Right cardiac atrium (tissue), 5 donors: Measurements from ENCODE around the gene MRPS18C. TPM values are rescaled to one million over a fixed set of nuclear protein-coding genes. Genes with fewer than 3 reads are reported as not detected.

Experiments
- ATAC-seq, 2 donors: fragments of 200-7000 bp; cut with Tn5 transposase; one replicate each; pipeline versions ENCODE4 v1.8.0 to v1.9.1; 2020; ENCODE audit warnings: moderate library complexity in 2 of 2, mild to moderate bottlenecking in 1 of 2
- DNase-seq, 3 donors: peaks; one replicate each; pipeline ENCODE4 v3.0.0-alpha.2; 2020
- H3K27ac ChIP-seq: one replicate; pipeline ENCODE4 v1.5.1; 2013; ENCODE audit warnings: mild to moderate bottlenecking, low read length, control low read depth, moderate library complexity
- H3K27me3 ChIP-seq: one replicate; pipeline ENCODE4 v1.6.1; 2013; ENCODE audit not compliant: control insufficient read depth, insufficient read depth
- H3K4me1 ChIP-seq: one replicate; pipeline ENCODE4 v1.6.1; 2013; ENCODE audit warnings: low read length; ENCODE audit not compliant: control insufficient read depth, insufficient read depth
- H3K4me3 ChIP-seq: one replicate; pipeline ENCODE4 v1.5.1; 2013; ENCODE audit warnings: low read length, control low read depth
- H3K9me3 ChIP-seq: one replicate; pipeline ENCODE4 v1.6.1; 2013; ENCODE audit warnings: low read length; ENCODE audit not compliant: control insufficient read depth
- WGBS: extraction: QIAGEN DNeasy Blood & Tissue Kit; methylation state at CpG from one replicate; pipeline ENCODE4 v1.1.7; 2013; 5-methylcytosine and 5-hydroxymethylcytosine counted together
- intact Hi-C, 4 donors: fragments of 100-400 bp; cut with DNase I; formaldehyde crosslinking; loops; one replicate each; pipeline versions ENCODE4 v1.11.0 to v1.14.0; 2022 to 2023
- long read RNA-seq, 4 donors: library from polyadenylated mRNA; unstranded; transcript quantifications; one replicate each; pipeline ENCODE4 v2.0.0, GENCODE V29; 2020 to 2021
- polyA plus RNA-seq: library from polyadenylated mRNA; stranded (reverse); fragments of 200-250 nt; gene quantifications from one replicate; pipeline ENCODE4 v1.2.3, GENCODE V29; 2013
- total RNA-seq, 4 donors: library from RNA; stranded (reverse); fragmentation: NEBNext Ultra II Directional; extraction: Animal tissue kit (Norgen Biotek cat#: 25700); gene quantifications; one replicate each; pipeline ENCODE4 v1.2.1, GENCODE V29; 2021
- donor health status: healthy with polysubstance abuse.
- donor health status: DM: no; HTN: yes; CAD: no.
- donor health status: DM: no; HTN: no; CAD: no.
- donor health status: DM: no; HTN: yes; CAD: no; lungs with severe emphysema.
- donor health status: DM: yes; HTN: yes; CAD: no.

The MRPS18C gene
- total RNA-seq: 10 to 100 TPM; 46.9 to 69.0 (median 48.5) TPM
- polyA plus RNA-seq: 40.8 TPM
- long read RNA-seq, donor 1, transcript MRPS18C-201 (6 exons, 1,643 nt): major isoform, 28 of 32 reads
- long read RNA-seq, donor 1, partial matches to known transcripts: 0 of 32 reads
- long read RNA-seq, donor 1, other reads (novel, unspliced or antisense): 1 of 32 reads
- long read RNA-seq, donor 2, transcript MRPS18C-201 (6 exons, 1,643 nt): major isoform, 15 of 18 reads
- long read RNA-seq, donor 2, partial matches to known transcripts: 0 of 18 reads
- long read RNA-seq, donor 2, other reads (novel, unspliced or antisense): 2 of 18 reads
- long read RNA-seq, donor 3, transcript MRPS18C-201 (6 exons, 1,643 nt): major isoform, 19 of 28 reads
- long read RNA-seq, donor 3, partial matches to known transcripts: 2 of 28 reads
- long read RNA-seq, donor 3, other reads (novel, unspliced or antisense): 2 of 28 reads
- long read RNA-seq, donor 4, transcript MRPS18C-201 (6 exons, 1,643 nt): major isoform, 12 of 14 reads
- long read RNA-seq, donor 4, partial matches to known transcripts: 0 of 14 reads
- long read RNA-seq, donor 4, other reads (novel, unspliced or antisense): 1 of 14 reads

DNA sequence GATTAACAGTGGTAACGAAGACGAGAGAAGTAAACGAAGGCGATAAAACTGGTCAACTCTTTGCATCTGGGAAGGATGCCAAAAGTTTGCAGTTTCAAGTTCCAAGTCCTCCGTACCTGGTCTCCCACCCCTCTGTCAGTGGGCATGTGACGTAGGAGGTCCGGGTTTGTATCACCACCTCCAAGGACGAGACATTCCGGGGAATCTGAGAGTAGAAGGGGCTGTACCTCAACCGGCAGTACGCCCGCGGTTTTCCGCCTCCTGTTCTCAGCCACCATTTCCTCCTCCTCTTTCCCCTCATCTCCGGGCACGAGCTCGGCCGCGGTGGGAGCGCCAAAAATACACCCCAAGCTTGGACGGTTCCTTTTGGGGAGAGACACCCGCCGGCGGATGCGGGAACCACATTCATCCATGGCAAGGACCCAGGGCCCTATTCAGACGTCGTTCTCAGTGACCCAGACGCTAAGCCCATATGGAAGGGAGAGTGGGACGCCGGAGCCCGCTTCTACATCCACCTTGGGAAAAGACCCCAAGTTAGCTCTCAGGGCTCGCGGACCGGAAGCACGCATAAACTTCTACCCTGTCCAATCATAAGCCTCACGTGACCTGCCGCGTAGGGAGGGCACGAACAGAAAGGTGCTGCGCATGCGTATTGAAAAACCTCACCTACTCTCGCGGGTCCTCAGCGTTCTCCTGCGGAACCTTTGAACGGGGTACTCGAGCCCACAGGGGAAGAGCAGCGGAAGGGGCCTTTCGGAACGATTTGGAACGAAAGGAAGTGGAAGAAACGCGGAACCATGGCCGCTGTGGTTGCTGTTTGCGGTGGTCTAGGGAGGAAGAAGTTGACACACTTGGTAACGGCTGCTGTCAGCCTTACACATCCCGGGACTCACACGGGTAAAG is at the start of gene MRPS18C, which contains the start of gene HELQ:
TSS of gene MRPS18C (plus strand) at position 778 of the 903 bp plus-strand sequence. CDS start at position 798, 20 bp downstream.
TSS of gene HELQ (minus strand) at position 543 of the 903 bp plus-strand sequence. CDS start at position 413, 130 bp downstream.
- under 1% methylated on average over 58 of the region's 58 CpGs for WGBS
- Histone ChIP-seq H3K27ac (peak within 1 kb of the TSS; percentile 97), H3K27me3 (no peaks in the 10 kb centered on the region), H3K9me3 (no peaks in the 10 kb centered on the region), H3K4me3 (peak within 1 kb of the TSS; percentile 84), H3K4me1 (peaks cover 4% of the 10 kb centered on the region)
- intact Hi-C loops: loop anchor here in 1 of 4 donors (10.0 kb wide), 1 partner anchor 171 kb away; the partner anchor contains the start of gene COQ2
- DNase-seq (peak; percentile 96 to 98 (median 97)), ATAC-seq (peak; percentile 99)

DNA sequence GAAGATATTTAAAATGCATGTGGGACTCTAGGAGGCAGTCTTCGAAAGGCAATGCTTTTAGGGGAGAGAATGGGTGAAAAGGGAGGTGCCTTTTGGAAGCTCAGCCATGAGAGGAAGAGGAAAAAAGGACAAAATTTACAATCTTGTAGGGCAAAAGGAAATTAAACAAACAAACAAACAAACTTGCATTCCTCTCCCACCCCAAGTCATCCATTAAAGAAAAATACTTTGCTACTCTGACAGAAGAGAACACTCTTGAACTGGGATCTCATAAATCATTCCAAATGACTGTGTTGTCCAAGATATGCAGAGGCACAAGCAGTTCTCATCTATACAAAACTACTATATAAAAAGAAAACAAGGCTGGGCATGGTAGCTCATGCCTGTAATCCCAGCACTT is 47.0 kb upstream of the MRPS18C start:
- Histone ChIP-seq H3K9me3 (no peaks in the 10 kb centered on the region), H3K4me3 (no peak overlapping the region), H3K27ac (no peak overlapping the region), H3K27me3 (no peaks in the 10 kb centered on the region), H3K4me1 (no peaks in the 10 kb centered on the region)
- DNase-seq (no peak), ATAC-seq (no peak)
- 93% methylated on average over 1 of the region's 1 CpG for WGBS
- intact Hi-C loops: no loop called here

DNA sequence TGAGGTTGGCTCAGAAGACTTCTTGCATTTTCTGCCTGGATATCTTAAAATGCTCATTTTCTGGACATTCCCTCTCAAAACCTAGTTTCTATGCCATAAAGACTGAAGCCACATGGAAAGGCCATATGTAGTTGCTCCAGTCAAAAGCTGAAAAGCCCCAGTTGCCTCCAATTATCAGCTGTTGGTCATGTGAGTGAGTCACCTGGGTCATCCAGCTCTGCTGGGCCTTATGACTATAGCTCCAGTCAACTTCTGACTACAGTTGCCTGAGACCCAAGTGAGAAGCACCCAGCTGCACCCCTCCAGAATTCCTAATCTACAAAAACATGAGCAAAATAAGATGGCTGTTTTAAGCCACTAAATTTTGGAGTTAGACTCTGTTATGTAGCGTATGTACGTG is 42.2 kb upstream of the MRPS18C start:
- DNase-seq: no peak

DNA sequence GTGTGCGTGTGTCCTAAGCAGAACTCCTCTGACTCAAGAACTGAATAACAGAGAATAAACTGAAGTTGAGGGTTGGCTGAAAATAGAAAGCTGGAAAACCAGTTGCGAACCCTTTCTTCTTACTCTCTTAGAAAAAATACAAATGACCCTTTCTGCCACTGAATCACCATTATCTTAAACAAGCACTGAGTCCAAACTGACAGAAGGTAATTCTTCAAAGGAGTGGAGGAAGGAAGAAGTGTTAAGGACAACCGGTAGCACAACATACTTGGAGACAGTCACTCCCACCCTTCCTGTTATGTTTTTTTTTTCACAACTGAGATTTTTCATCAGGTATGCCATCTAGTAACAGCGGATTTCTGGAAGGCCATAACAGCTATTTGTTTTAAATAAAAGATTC is 38.3 kb upstream of the MRPS18C start:
- ATAC-seq (no peak), DNase-seq (no peak)
- intact Hi-C loops: no loop called here
- Histone ChIP-seq H3K27me3 (no peaks in the 10 kb centered on the region), H3K4me1 (no peaks in the 10 kb centered on the region), H3K4me3 (no peak overlapping the region), H3K27ac (no peak overlapping the region), H3K9me3 (no peaks in the 10 kb centered on the region)
- WGBS: 83% methylated on average over 4 of the region's 4 CpGs

More for the DNA sequence above, 42.2 kb upstream of the MRPS18C start:
- over 99% methylated on average over 2 of the region's 2 CpGs for WGBS
- H3K4me1 ChIP-seq: no peaks in the 10 kb centered on the region
- no peak for ATAC-seq
- H3K4me3 ChIP-seq: no peak overlapping the region
- no peaks in the 10 kb centered on the region for H3K9me3 ChIP-seq
- no peak overlapping the region for H3K27ac ChIP-seq
- no peaks in the 10 kb centered on the region for H3K27me3 ChIP-seq
- intact Hi-C loops: no loop called here

DNA sequence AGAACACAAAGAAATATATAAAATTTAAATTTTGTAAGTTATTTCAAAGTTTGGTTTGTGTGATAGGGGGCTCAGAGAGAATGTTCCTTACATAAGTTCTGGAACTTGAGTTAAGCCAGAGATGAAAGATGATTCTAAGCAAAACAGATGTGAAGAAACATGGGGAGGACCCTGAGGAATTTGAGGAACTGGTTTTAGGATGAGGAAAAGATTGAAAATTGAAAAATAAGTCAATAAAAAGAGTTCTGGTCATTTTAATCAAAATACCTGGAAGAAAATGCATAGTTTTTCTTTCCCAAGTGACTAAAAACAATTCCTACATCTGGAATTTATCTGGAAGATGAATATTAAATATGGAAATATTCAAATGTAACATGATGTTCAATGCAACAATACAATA is 37.6 kb upstream of the MRPS18C start:
- intact Hi-C loops: no loop called here
- DNase-seq (no peak), ATAC-seq (no peak)
- H3K27ac ChIP-seq: no peak overlapping the region
- H3K4me1 ChIP-seq: no peaks in the 10 kb centered on the region
- no peaks in the 10 kb centered on the region for H3K27me3 ChIP-seq
- H3K9me3 ChIP-seq: no peaks in the 10 kb centered on the region
- no peak overlapping the region for H3K4me3 ChIP-seq

DNA sequence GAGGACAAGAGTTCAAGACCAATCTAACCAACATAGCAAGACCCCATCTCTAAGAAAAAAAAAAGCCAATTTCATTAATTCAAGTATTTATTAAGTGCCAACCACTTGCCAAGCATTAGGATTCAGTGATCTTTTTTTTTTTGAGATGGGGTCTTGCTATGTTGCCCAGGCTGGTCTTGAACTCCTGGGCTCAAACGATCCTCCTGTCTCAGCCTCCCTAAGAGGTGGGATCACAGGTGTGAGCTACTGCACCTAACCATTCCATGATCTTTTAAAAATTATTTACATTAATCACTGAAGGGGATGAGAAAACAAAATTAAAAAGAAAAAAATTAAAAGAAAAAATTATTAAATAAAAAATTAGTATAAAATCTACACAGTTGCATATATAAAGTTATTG is 24.7 kb upstream of the MRPS18C start:
- 98% methylated on average over 1 of the region's 1 CpG for WGBS
- Histone ChIP-seq H3K27ac (no peak overlapping the region), H3K27me3 (no peaks in the 10 kb centered on the region), H3K9me3 (no peaks in the 10 kb centered on the region), H3K4me3 (no peak overlapping the region), H3K4me1 (no peaks in the 10 kb centered on the region)
- no peak for DNase-seq
- ATAC-seq: no peak
- intact Hi-C loops: no loop called here

DNA sequence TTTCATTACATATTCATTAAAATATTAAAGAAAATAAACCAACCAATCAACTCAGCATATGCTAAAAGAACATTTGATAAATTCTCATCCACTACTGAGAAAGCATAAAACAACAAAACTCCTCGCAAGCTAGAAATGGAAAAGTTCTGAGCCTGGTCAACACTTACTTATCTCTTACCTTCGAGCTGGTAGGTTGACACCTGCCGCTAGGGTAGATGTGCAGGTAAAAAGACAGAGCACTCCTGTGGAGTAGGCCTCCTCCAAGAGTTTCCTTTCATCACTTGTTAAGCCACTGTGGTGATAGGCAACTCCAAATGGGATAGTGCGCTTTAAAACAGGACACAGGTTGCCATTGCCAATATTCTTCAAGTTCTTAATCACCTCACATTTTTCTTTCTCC is 19.2 kb upstream of the MRPS18C start:
- no peak for ATAC-seq
- no peaks in the 10 kb centered on the region for H3K4me1 ChIP-seq
- WGBS: 90% methylated on average over 4 of the region's 4 CpGs

DNA sequence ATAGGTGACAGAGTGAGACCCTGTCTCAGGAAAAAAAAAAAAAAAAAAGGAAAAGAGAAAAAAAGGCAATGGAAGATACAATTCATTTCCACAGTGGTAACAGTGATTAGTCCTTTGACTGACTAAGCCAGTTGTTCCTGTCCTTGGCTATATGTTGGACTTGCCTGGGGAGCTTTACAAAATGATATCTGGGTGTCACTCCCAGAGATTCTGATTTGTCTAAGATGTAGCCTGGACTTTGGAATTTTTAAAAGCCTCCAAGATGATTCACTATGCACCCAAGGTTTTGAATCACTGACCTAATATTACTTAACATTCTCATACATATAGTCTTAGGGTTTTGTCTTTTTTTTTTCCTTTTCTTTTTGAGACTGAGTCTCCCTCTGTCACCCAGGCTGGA is 17.1 kb upstream of the MRPS18C start:
- H3K4me1 ChIP-seq: no peaks in the 10 kb centered on the region
- DNase-seq (no peak), ATAC-seq (no peak)
- H3K9me3 ChIP-seq: no peaks in the 10 kb centered on the region
- H3K4me3 ChIP-seq: no peak overlapping the region
- H3K27me3 ChIP-seq: no peaks in the 10 kb centered on the region
- no peak overlapping the region for H3K27ac ChIP-seq
- intact Hi-C loops: no loop called here

More for the DNA sequence above, 19.2 kb upstream of the MRPS18C start:
- intact Hi-C loops: no loop called here
- Histone ChIP-seq H3K27me3 (no peaks in the 10 kb centered on the region), H3K9me3 (no peaks in the 10 kb centered on the region), H3K4me3 (no peak overlapping the region), H3K27ac (no peak overlapping the region)
- DNase-seq: no peak

DNA sequence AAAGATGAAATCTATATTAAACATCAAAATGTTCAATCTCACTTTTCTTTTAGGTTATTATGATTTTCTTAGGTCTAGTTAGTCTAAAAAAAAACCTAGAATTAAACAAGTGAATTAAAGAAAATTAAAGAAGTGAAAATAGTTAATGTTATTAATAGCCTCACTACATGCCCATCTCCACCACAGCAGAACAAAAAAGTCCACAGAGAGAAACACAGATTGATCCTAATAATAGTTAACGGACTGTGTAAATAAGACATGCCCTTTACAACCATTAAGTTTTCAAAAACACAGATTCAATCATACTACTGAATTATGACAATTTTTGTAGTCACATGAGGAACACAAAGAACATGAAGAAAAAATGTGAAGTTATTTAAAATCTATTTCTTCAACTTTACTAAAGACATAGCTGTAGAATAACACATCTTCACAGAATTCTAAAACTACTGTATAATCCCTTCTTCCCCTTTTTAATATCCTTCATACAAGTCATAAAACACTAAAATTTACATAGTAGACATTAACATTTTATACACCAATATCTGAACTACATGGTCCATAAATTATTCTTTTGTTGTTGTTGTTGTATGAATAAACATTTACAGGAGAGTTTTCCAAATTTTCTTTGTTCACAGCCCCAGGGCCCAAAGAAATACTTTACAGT is 15.6 kb upstream of the MRPS18C start:
- Histone ChIP-seq H3K27me3 (no peaks in the 10 kb centered on the region), H3K4me3 (no peak overlapping the region), H3K27ac (no peak overlapping the region), H3K4me1 (no peaks in the 10 kb centered on the region), H3K9me3 (no peaks in the 10 kb centered on the region)
- WGBS: 89% methylated on average over 1 of the region's 1 CpG
- intact Hi-C loops: no loop called here
- ATAC-seq: no peak
- no peak for DNase-seq

DNA sequence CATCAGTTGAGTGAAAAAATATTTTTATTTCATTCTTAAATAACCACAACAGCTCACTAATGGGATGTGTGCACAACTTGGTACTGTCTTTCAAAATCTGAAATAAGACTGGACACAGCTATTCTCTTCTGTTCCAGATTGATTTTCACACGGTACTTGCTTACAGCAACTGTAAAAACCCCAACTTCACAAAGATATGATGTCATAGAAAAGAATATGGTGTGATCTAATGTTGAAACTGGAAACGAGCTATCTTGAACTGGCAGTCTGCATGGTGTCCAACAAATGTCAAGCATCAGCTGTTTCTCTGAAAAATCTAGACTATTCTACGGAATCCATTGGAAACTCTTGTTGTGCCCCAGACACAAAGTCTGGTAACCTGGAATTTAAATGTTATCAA is 15.0 kb upstream of the MRPS18C start:
- no peak overlapping the region for H3K27ac ChIP-seq
- no peaks in the 10 kb centered on the region for H3K9me3 ChIP-seq
- no peaks in the 10 kb centered on the region for H3K4me1 ChIP-seq
- H3K4me3 ChIP-seq: no peak overlapping the region
- DNase-seq (no peak), ATAC-seq (no peak)
- H3K27me3 ChIP-seq: no peaks in the 10 kb centered on the region
- 75% methylated on average over 3 of the region's 3 CpGs for WGBS
- intact Hi-C loops: no loop called here
